Activated gamma-delta T cell treated with anti-CD3 and anti-CD28 coated beads, Interleukin-2, amount 50 U/mL, for 16 hours (primary cell): ENCODE results near the gene TWF2.

Experiments
- DNase-seq: peaks from one replicate; pipeline ENCODE4 v3.0.0-alpha.2; 2020; ENCODE audit warnings: low read depth

Gene TWF2

GRCh38 chr3:52181543-52181942 is 57.4 kb downstream of the TWF2 start:
- no peak for DNase-seq
